HL-60 (cell line): ENCODE data around the gene EPN2.

ENCODE experiments used
- DNase-seq, 2 experiments: peaks; one replicate each; pipeline ENCODE4 v3.0.0-alpha.2; 2010 to 2020; ENCODE audit warnings: low read depth in 1 of 2, low spot score in 1 of 2
- H3K27ac ChIP-seq: fragments of 250-450 bp; sonication (Bioruptor Pico); replicated peaks from 2 replicates; pipeline ENCODE4 v1.5.1; 2020; ENCODE audit warnings: mild to moderate bottlenecking, moderate library complexity
- H3K27me3 ChIP-seq: fragments of 250-450 bp; sonication (Bioruptor Pico); 2 replicates; pipeline ENCODE4 v1.5.1; 2021; ENCODE audit warnings: mild to moderate bottlenecking, moderate library complexity; ENCODE audit not compliant: insufficient read depth, poor library complexity, severe bottlenecking
- H3K4me3 ChIP-seq: replicated peaks from 2 replicates; pipeline ENCODE4 v1.5.1; 2011; ENCODE audit warnings: mild to moderate bottlenecking, control low read depth, low read length; ENCODE audit not compliant: insufficient read depth
- CTCF ChIP-seq: IDR thresholded peaks from one replicate; pipeline ENCODE4 v1.5.1; 2011; ENCODE audit warnings: low read length, control low read depth, inconsistent platforms; ENCODE audit not compliant: insufficient read depth
- GABPA ChIP-seq: IDR thresholded peaks from 2 replicates; pipeline ENCODE4 v1.6.1; 2012; ENCODE audit warnings: low read depth
- POLR2AphosphoS5 ChIP-seq: IDR thresholded peaks from 2 replicates; pipeline ENCODE4 v1.6.1; 2012; ENCODE audit warnings: low read depth
- REST ChIP-seq: IDR thresholded peaks from 2 replicates; pipeline ENCODE4 v1.6.1; 2012; ENCODE audit warnings: low read depth; ENCODE audit not compliant: insufficient replicate concordance
- SPI1 ChIP-seq: IDR thresholded peaks from 2 replicates; pipeline ENCODE4 v1.6.1; 2012; ENCODE audit warnings: low read depth, mild to moderate bottlenecking, borderline replicate concordance

The EPN2 gene

GRCh38 chr17:19371259-19372010 lies 134.3 kb downstream of the EPN2 start:
- TF ChIP-seq REST, result no peak
- no peak for TF ChIP-seq POLR2AphosphoS5
- no peak for TF ChIP-seq CTCF
- no peak for TF ChIP-seq SPI1
- no peak for TF ChIP-seq GABPA
- no peaks in the 10 kb centered on the region for H3K27me3 ChIP-seq
- DNase-seq, result peak in 1 of 2 experiments; percentile 11
- H3K27ac ChIP-seq, result no peak overlapping the region
- H3K4me3 ChIP-seq, result no peak overlapping the region

- TF ChIP-seq SPI1 (no peak), POLR2AphosphoS5 (no peak), GABPA (no peak), CTCF (no peak), REST (no peak)
- Histone ChIP-seq H3K27me3 (no peaks in the 10 kb centered on the region), H3K4me3 (no peak overlapping the region), H3K27ac (no peak overlapping the region)
- no peak for DNase-seq
Measured at GRCh38 chr17:19372011-19372370, 134.8 kb downstream of the EPN2 start.

- Histone ChIP-seq H3K4me3 (no peak overlapping the region), H3K27ac (no peak overlapping the region), H3K27me3 (no peaks in the 10 kb centered on the region)
- TF ChIP-seq GABPA (no peak), CTCF (no peak), SPI1 (no peak), REST (no peak), POLR2AphosphoS5 (no peak)
- no peak for DNase-seq
Measured at GRCh38 chr17:19372439-19372838, 135.3 kb downstream of the EPN2 start.
